ENCODE measurements around the gene FCRLB. TPM values are rescaled to one million over a fixed set of nuclear protein-coding genes. Genes with fewer than 3 reads are reported as not detected.

The FCRLB gene
- total and polyA plus RNA-seq, 2 of the 13 experiments (the other 11 are each of a cell fraction or from before 2014, with no cell fraction given) = 0.08 to 0.11 TPM

GRCh38 chr1:161766102-161766981, 45.0 kb downstream of the FCRLB start, which contains the start of gene ATF6 (continued):
- no peak for TF ChIP-seq ZNF691 (CRISPR knock-in tag; IDR thresholded peaks at IDR 0.05; ENCODE audit: borderline replicate concordance, low read depth)
- peak; percentile 81 for TF ChIP-seq FOXP4 (CRISPR knock-in tag; IDR thresholded peaks at IDR 0.05)
- no peak for TF ChIP-seq CENPX (CRISPR knock-in tag; IDR thresholded peaks at IDR 0.05)
- TF ChIP-seq FIP1L1 (IDR thresholded peaks at IDR 0.05; ENCODE audit: borderline replicate concordance, insufficient read depth, low read depth, low read length) = no peak
- TF ChIP-seq CBX5 (CRISPR knock-in tag; IDR thresholded peaks at IDR 0.05; ENCODE audit: borderline replicate concordance) = no peak; the same call in 1 of the 2 replicates

- 99% methylated on average over 5 of the region's 5 CpGs for WGBS (ENCODE audit: low lambda C conversion rate)
- H3K4me2 ChIP-seq (ENCODE audit: low read depth, low read length) = peak overlapping the region; percentile 25
- in situ Hi-C loops (cut with HindIII; ENCODE audit: extremely low pct_ligation_motif_present, low pct_unique_long_range_greater_than_20kb) = no loop called here
- peak; percentile 93 for TF ChIP-seq ZBTB33 (CRISPR knock-in tag; IDR thresholded peaks at IDR 0.05)
- 0 out of 2 replicates have a peak, but pooled peaks have one; percentile 9 for TF ChIP-seq ATF7 (IDR thresholded peaks at IDR 0.05)
- TF ChIP-seq ATF7 (CRISPR knock-in tag; IDR thresholded peaks at IDR 0.05) = no peak
- TF ChIP-seq IKZF1 (IDR thresholded peaks at IDR 0.05) = no peak
- no peak for TF ChIP-seq WIZ (CRISPR knock-in tag; IDR thresholded peaks at IDR 0.05)
- no peak for TF ChIP-seq GPN1 (CRISPR knock-in tag; IDR thresholded peaks at IDR 0.05; ENCODE audit: borderline replicate concordance)
Observed at GRCh38 chr1:161768461-161768860, 47.1 kb downstream of the FCRLB start.

More at GRCh38 chr1:161768461-161768860, 47.1 kb downstream of the FCRLB start:
- Histone ChIP-seq H3K27me3 (ENCODE audit: control insufficient read depth in 1 of 2, insufficient read depth in 2 of 2, low read length in 2 of 2) (no peaks in the 10 kb centered on the region; a peak in 2 of 5 replicates), H4K20me1 (ENCODE audit: insufficient read depth, low read length) (no peaks in the 10 kb centered on the region; the same call in 1 of the 2 replicates), H3K4me3 (replicated peaks in 1 of 3; ENCODE audit: insufficient read depth in 1 of 3, low read depth in 2 of 3, low read length in 3 of 3) (no peak overlapping the region; a peak in 1 of 6 replicates), H3K27ac (ENCODE audit: extremely low read length, insufficient read depth, low read length) (no peak overlapping the region), H3K4me1 (ENCODE audit: insufficient read depth, low read length) (peaks cover 25% of the 10 kb centered on the region), H3K9ac (ENCODE audit: insufficient read depth, low read depth, low read length) (no peak overlapping the region), H3K36me3 (replicated peaks in 1 of 2; ENCODE audit: control insufficient read depth in 1 of 2, insufficient read depth in 2 of 2, low read length in 2 of 2) (no peaks in the 10 kb centered on the region), H2AFZ (ENCODE audit: low read length) (no peak overlapping the region), H3K79me2 (ENCODE audit: insufficient read depth, low read length) (peaks cover 42% of the 10 kb centered on the region), H3K9me3 (ENCODE audit: low read length) (no peaks in the 10 kb centered on the region)
- FAIRE-seq (no peak), ATAC-seq (no peak), DNase-seq (ENCODE audit: low spot score) (no peak)
- BruUV-seq (replicated peaks) = no TSS peak
- ChIA-PET CTCF (ENCODE audit: low intra/inter-chr PET ratio, low total read pairs) (no interaction called here), POLR2A (no interaction called here)
- intact Hi-C loops (cut with micrococcal nuclease; ENCODE audit: unreplicated experiment) = no loop called here

All from HepG2 (cell line).